K562 (cell line): ENCODE data around the gene RBM18. TPM values are rescaled to one million over a fixed set of nuclear protein-coding genes. Genes with fewer than 3 reads are reported as not detected.

Experiments
- ATAC-seq: fragments of 200-7000 bp; cut with Tn5 transposase; 3 replicates; pipeline ENCODE4 v1.9.1; 2020; ENCODE audit warnings: moderate library complexity
- BruUV-seq: library from RNA; stranded (reverse); fragments of 400-500 nt; replicated peaks from 2 replicates; lab custom pipeline; 2021; lab: Mats Ljungman, UMichigan
- CTCF ChIA-PET: fragments of 300-600 bp; formaldehyde crosslinking; extraction: SDS; loops from one replicate; lab custom pipeline; 2021; ENCODE audit warnings: low intra/inter-chr PET ratio; lab: Yijun Ruan, JAX
- POLR2A ChIA-PET: fragments of 300-600, 350-650 bp; sonication (Branson Sonifier 250); formaldehyde crosslinking; extraction: SDS; loops from one replicate; lab custom pipeline; 2021; ENCODE audit warnings: antibody characterized with exemption, inconsistent platforms; lab: Yijun Ruan, JAX
- DNase-seq, 4 experiments: peaks; one replicate each; pipeline versions ENCODE4 v3.0.0 to v3.0.0-alpha.2; 2011 to 2018; ENCODE audit warnings: low spot score in 3 of 4, mixed read lengths in 3 of 4; ENCODE audit errors: extremely low read depth in 1 of 4
- FAIRE-seq: peaks from 2 replicates; lab custom pipeline; 2011; peaks lifted over from hg19 to GRCh38; lab: Jason Lieb, UNC
- H2AFZ ChIP-seq: 2 replicates; pipeline ENCODE4 v1.6.0; 2011; ENCODE audit warnings: low read depth, low read length, control low read depth, inconsistent platforms
- H3K27ac ChIP-seq: fragments of 200-600 bp; 3 replicates; pipeline ENCODE4 v1.8.0; 2011; ENCODE audit warnings: low read depth, mild to moderate bottlenecking, control low read depth, inconsistent platforms, low read length, moderate library complexity, mixed read lengths; ENCODE audit errors: extremely low read depth
- H3K27me3 ChIP-seq, 2 experiments: fragments of 300-600 bp in 1 of 2; 2 replicates in 1 of 2; 3 replicates in 1 of 2; pipeline versions ENCODE4 v1.6.0 to v1.8.0; 2011; ENCODE audit warnings: inconsistent platforms in 2 of 2, low read length in 2 of 2, mild to moderate bottlenecking in 1 of 2, mixed read lengths in 1 of 2, moderate library complexity in 1 of 2; ENCODE audit not compliant: control insufficient read depth in 2 of 2, insufficient read depth in 2 of 2
- H3K36me3 ChIP-seq: fragments of 300-600 bp; 3 replicates; pipeline ENCODE4 v1.8.0; 2011; ENCODE audit warnings: mild to moderate bottlenecking, low read length, inconsistent platforms; ENCODE audit not compliant: control insufficient read depth, insufficient read depth
- H3K4me1 ChIP-seq, 2 experiments: fragments of 200-600 bp in 1 of 2; replicated peaks in 1 of 2; 2 replicates in 1 of 2; 3 replicates in 1 of 2; pipeline versions ENCODE4 v1.5.1 to v1.8.0; 2011; ENCODE audit warnings: inconsistent platforms in 2 of 2, low read length in 2 of 2, mild to moderate bottlenecking in 1 of 2, mixed read lengths in 1 of 2, moderate library complexity in 1 of 2; ENCODE audit not compliant: control insufficient read depth in 2 of 2, insufficient read depth in 2 of 2
- H3K4me2 ChIP-seq: 2 replicates; pipeline ENCODE4 v1.6.1; 2011; ENCODE audit warnings: low read length, control low read depth, inconsistent platforms, mixed read lengths; ENCODE audit not compliant: insufficient read depth
- H3K4me3 ChIP-seq: fragments of 200-600 bp; sonication (generic), shearing (Covaris generic); 2 replicates; pipeline ENCODE4 v1.5.1; 2016; ENCODE audit warnings: control low read depth, inconsistent platforms
- H3K79me2 ChIP-seq: fragments of 200-600 bp; 3 replicates; pipeline ENCODE4 v1.8.0; 2011; ENCODE audit warnings: low read length, inconsistent platforms; ENCODE audit not compliant: control insufficient read depth, insufficient read depth
- H3K9ac ChIP-seq, 2 experiments: 2 replicates each; pipeline versions ENCODE4 v1.6.0 to v1.6.1; 2011; ENCODE audit warnings: low read depth in 2 of 2, low read length in 2 of 2, control low read depth in 1 of 2, inconsistent platforms in 1 of 2, mild to moderate bottlenecking in 1 of 2, mixed read lengths in 1 of 2; ENCODE audit not compliant: insufficient read depth in 1 of 2
- H3K9me1 ChIP-seq: one replicate; pipeline ENCODE4 v1.6.0; 2011; ENCODE audit warnings: inconsistent platforms, mild to moderate bottlenecking, low read length, moderate library complexity; ENCODE audit not compliant: control insufficient read depth, insufficient read depth
- H3K9me3 ChIP-seq: replicated peaks from 2 replicates; pipeline ENCODE4 v1.5.1; 2011; ENCODE audit warnings: low read depth, low read length, inconsistent platforms; ENCODE audit not compliant: control insufficient read depth, insufficient read depth
- H4K20me1 ChIP-seq: replicated peaks from 2 replicates; pipeline ENCODE4 v1.6.1; 2011; ENCODE audit warnings: low read length, inconsistent platforms, mixed read lengths; ENCODE audit not compliant: control insufficient read depth, insufficient read depth
- KDM2B ChIP-seq: fragments of 250-450 bp; sonication (Bioruptor Pico); IDR thresholded peaks from 2 replicates; pipeline ENCODE4 v1.8.0; 2021; ENCODE audit warnings: mild to moderate bottlenecking, moderate library complexity
- SRSF7 ChIP-seq: fragments of 200-400 bp; formaldehyde crosslinking; optimal IDR thresholded peaks from 2 replicates; pipeline ENCODE3; 2017; ENCODE audit warnings: mild to moderate bottlenecking, low read depth, low read length
- ZBTB17 ChIP-seq: fragments of 450-650 bp; formaldehyde crosslinking; IDR thresholded peaks from 2 replicates; pipeline ENCODE4 v1.4.0; 2020; ENCODE audit warnings: mild to moderate bottlenecking
- ZNF134 ChIP-seq: fragments of 250-450 bp; sonication (Bioruptor Pico); conservative IDR thresholded peaks from 2 replicates; pipeline ENCODE4 v1.4.0; 2020
- ZNF174 ChIP-seq: fragments of 250-450 bp; sonication (Bioruptor Pico); IDR thresholded peaks from 2 replicates; pipeline ENCODE4 v1.4.0; 2020; ENCODE audit warnings: mild to moderate bottlenecking
- ZNF347 ChIP-seq: fragments of 450-650 bp; formaldehyde crosslinking; IDR thresholded peaks from 2 replicates; pipeline ENCODE4 v1.4.0; 2020; ENCODE audit warnings: low read depth, mild to moderate bottlenecking, moderate library complexity
- ZSCAN29 ChIP-seq: fragments of 450-650 bp; IDR thresholded peaks from 2 replicates; pipeline ENCODE4 v1.6.1; 2017
- WGBS: fragments of 100-300 bp; shearing (Covaris generic); methylation state at CpG from one replicate; pipeline ENCODE4 v1.1.6; 2016; ENCODE audit warnings: low coverage, mixed read lengths; ENCODE audit not compliant: insufficient coverage; ENCODE audit errors: missing lambda C conversion rate; 5-methylcytosine and 5-hydroxymethylcytosine counted together
- in situ Hi-C: fragments of 300-500 bp; cut with MboI; formaldehyde crosslinking; loops from 4 replicates; pipeline ENCODE4 v1.15.0; 2018; ENCODE audit warnings: inconsistent platforms, mixed read lengths
- intact Hi-C: fragments of 100-400 bp; cut with micrococcal nuclease; formaldehyde crosslinking; loops from 2 replicates; pipeline ENCODE4 v1.14.2; 2022
- polyA plus RNA-seq, 8 experiments: library from polyadenylated mRNA; depleted of rRNA in 4 of 8; stranded (reverse) in 5 of 8; unstranded in 3 of 8; fragments of >200 nt; fragmentation: Nextera tagmentation in 2 of 8; fragmentation: Illumina TruSeq in 1 of 8; extraction: Ambion mirVana in 2 of 8; extraction: Trizol in 1 of 8; gene quantifications; 2 replicates each; pipeline versions ENCODE4 v1.2.1 to v1.2.3, GENCODE V29; 2011 to 2014; ENCODE audit warnings: inconsistent platforms in 1 of 8, missing spikeins in 1 of 8
- total RNA-seq, 7 experiments: library from RNA; depleted of rRNA in 6 of 7; stranded (reverse); fragments of >200 nt in 6 of 7; fragmentation: Illumina TruSeq in 2 of 7; extraction: Trizol in 2 of 7; gene quantifications; 2 replicates each; pipeline versions ENCODE4 v1.2.1 to v1.2.3, GENCODE V29; 2011 to 2021; ENCODE audit warnings: low replicate concordance in 1 of 7
- TF ChIP-seq, protein P1 (sequence below): fragments of 450-650 bp; IDR thresholded peaks from 2 replicates; pipeline ENCODE4 v1.6.1; 2018; ENCODE audit not compliant: partially characterized antibody
- TF ChIP-seq, protein P2 (sequence below): fragments of 250-450 bp; sonication (Bioruptor Pico); IDR thresholded peaks from 2 replicates; pipeline ENCODE4 v1.9.0; 2021; ENCODE audit warnings: mild to moderate bottlenecking, inconsistent platforms
- TF ChIP-seq, protein P3 (sequence below): sonication (generic); formaldehyde crosslinking; IDR thresholded peaks from 2 replicates; pipeline ENCODE4 v1.8.0; 2023; ENCODE audit warnings: mild to moderate bottlenecking, missing genetic modification reagents

The RBM18 gene
- total and polyA plus RNA-seq, 9 of the 15 experiments (the other 6 are each of a cell fraction or from before 2014, with no cell fraction given) = 7.9 to 86.3 (median 34.0) TPM

DNA sequence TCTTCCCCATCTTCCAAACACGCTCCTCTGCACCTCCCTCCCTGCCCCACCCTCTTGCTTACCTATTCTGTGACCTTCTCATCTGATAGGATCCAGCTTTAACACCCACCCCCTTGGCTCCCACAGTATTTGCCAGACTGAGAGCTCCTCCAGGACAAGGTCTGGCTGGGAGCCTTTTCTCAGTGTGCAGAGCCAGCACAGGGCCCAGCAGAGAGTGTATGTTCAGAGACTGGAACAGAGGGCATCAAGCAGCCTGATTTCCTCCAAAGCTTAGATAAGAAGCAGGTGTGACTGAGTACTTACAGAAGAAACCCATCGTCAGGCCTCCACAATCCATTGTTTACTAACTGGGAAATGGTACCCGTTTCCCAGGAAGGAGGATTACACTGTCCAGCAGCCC lies 62.5 kb downstream of the RBM18 start (continued):
- TF ChIP-seq, protein P1, sequence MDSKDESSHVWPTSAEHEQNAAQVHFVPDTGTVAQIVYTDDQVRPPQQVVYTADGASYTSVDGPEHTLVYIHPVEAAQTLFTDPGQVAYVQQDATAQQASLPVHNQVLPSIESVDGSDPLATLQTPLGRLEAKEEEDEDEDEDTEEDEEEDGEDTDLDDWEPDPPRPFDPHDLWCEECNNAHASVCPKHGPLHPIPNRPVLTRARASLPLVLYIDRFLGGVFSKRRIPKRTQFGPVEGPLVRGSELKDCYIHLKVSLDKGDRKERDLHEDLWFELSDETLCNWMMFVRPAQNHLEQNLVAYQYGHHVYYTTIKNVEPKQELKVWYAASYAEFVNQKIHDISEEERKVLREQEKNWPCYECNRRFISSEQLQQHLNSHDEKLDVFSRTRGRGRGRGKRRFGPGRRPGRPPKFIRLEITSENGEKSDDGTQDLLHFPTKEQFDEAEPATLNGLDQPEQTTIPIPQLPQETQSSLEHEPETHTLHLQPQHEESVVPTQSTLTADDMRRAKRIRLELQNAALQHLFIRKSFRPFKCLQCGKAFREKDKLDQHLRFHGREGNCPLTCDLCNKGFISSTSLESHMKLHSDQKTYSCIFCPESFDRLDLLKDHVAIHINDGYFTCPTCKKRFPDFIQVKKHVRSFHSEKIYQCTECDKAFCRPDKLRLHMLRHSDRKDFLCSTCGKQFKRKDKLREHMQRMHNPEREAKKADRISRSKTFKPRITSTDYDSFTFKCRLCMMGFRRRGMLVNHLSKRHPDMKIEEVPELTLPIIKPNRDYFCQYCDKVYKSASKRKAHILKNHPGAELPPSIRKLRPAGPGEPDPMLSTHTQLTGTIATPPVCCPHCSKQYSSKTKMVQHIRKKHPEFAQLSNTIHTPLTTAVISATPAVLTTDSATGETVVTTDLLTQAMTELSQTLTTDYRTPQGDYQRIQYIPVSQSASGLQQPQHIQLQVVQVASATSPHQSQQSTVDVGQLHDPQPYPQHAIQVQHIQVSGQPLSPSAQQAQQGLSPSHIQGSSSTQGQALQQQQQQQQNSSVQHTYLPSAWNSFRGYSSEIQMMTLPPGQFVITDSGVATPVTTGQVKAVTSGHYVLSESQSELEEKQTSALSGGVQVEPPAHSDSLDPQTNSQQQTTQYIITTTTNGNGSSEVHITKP = no peak
- TF ChIP-seq, protein P2, sequence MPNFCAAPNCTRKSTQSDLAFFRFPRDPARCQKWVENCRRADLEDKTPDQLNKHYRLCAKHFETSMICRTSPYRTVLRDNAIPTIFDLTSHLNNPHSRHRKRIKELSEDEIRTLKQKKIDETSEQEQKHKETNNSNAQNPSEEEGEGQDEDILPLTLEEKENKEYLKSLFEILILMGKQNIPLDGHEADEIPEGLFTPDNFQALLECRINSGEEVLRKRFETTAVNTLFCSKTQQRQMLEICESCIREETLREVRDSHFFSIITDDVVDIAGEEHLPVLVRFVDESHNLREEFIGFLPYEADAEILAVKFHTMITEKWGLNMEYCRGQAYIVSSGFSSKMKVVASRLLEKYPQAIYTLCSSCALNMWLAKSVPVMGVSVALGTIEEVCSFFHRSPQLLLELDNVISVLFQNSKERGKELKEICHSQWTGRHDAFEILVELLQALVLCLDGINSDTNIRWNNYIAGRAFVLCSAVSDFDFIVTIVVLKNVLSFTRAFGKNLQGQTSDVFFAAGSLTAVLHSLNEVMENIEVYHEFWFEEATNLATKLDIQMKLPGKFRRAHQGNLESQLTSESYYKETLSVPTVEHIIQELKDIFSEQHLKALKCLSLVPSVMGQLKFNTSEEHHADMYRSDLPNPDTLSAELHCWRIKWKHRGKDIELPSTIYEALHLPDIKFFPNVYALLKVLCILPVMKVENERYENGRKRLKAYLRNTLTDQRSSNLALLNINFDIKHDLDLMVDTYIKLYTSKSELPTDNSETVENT (CRISPR knock-in tag) = no peak

DNA sequence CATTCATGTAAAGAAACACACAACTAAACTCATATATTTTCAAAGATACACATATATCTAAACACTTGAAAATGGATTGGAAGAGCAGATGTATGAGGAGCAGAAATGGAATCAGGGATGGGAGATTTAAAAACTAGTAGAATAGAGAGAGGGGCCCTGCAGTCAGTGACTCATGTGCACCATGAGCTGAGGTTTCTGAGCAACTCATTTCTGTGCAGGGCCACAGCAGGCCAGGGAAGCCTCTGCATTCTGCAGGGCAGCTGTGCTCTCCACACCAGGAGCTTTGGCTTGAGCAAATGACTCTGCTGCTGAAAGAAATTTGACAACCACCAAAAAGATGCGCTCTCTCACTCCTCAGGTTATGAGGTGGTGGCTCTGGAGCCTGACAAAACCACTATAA lies 63.0 kb downstream of the RBM18 start:
- no peak overlapping the region for H2AFZ ChIP-seq
- H3K79me2 ChIP-seq = no peaks in the 10 kb centered on the region
- BruUV-seq = no TSS peak
- H3K4me2 ChIP-seq = no peak overlapping the region
- no peak overlapping the region for H3K27ac ChIP-seq
- in situ Hi-C loops (no loop called here), intact Hi-C loops (no loop called here)
- H3K4me1 ChIP-seq = no peaks in the 10 kb centered on the region
- peaks cover 31% of the 10 kb centered on the region; the same call in 2 of the 3 replicates for H3K36me3 ChIP-seq
- H3K9ac ChIP-seq = no peak overlapping the region
- no peaks in the 10 kb centered on the region for H3K27me3 ChIP-seq
- 100% methylated on average over 1 of the region's 1 CpG for WGBS
- H3K4me3 ChIP-seq = no peak overlapping the region
- 0 out of 2 replicates have a peak, but pooled peaks cover 4% of the 10 kb centered on the region for H4K20me1 ChIP-seq
- no peak for DNase-seq
- FAIRE-seq = no peak
- ATAC-seq = no peak
- POLR2A ChIA-PET = interaction anchor here (0.6 to 1.1 kb wide), 2 partner anchors 21 to 589 kb away, joined by 3 to 4 read pairs; no protein-coding TSS in a partner anchor
- CTCF ChIA-PET = no interaction called here
- H3K9me3 ChIP-seq = no peaks in the 10 kb centered on the region
- H3K9me1 ChIP-seq = no peaks in the 10 kb centered on the region
- TF ChIP-seq ZBTB17 (CRISPR knock-in tag) = no peak
- no peak for TF ChIP-seq SRSF7
- TF ChIP-seq ZSCAN29 = no peak
- no peak for TF ChIP-seq ZNF174
- TF ChIP-seq, protein P3, sequence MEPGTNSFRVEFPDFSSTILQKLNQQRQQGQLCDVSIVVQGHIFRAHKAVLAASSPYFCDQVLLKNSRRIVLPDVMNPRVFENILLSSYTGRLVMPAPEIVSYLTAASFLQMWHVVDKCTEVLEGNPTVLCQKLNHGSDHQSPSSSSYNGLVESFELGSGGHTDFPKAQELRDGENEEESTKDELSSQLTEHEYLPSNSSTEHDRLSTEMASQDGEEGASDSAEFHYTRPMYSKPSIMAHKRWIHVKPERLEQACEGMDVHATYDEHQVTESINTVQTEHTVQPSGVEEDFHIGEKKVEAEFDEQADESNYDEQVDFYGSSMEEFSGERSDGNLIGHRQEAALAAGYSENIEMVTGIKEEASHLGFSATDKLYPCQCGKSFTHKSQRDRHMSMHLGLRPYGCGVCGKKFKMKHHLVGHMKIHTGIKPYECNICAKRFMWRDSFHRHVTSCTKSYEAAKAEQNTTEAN (CRISPR knock-in tag) = no peak
- no peak for TF ChIP-seq KDM2B (CRISPR knock-in tag)
- no peak for TF ChIP-seq ZNF347 (CRISPR knock-in tag)
- no peak for TF ChIP-seq ZNF134 (CRISPR knock-in tag)
